EH (cell line): Measurements from ENCODE around the gene NR1H2.
A peak's percentile ranks its signal among the peaks of the same experiment; 100 is the strongest.

Experiments
- DNase-seq: peaks from one replicate; pipeline ENCODE4 v3.0.0-alpha.2; 2015; ENCODE audit warnings: low read depth

NR1H2 gene

DNA sequence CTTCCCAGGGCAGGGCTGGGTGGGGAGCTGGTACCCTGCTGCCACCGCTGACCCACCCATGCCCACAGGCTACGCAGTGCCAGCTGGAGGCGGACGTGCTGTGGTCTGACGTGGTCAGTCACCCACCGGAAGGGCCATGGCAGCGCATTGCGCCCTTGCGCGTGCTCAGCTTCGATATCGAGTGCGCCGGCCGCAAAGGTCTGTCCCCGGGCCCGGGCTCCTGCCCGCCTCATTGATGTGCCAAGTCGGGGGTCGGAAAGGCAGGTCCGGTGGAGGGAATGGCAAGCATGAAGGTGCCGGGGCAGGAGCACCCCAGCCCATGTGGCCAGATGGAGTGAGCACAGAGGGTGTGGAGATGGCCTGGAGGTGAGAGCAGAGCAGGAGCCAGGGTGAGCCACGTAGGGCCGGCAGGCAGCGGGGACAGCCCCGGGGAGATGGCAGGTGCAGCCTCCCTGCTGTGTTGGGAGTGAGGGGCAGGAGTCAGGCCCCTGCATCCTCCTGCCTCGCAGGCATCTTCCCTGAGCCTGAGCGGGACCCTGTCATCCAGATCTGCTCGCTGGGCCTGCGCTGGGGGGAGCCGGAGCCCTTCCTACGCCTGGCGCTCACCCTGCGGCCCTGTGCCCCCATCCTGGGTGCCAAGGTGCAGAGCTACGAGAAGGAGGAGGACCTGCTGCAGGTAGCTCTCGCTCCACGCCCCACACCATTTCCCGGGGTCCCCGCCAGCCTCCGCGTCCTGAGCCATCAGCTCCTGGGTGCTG is 26.5 kb downstream of the NR1H2 start:
- DNase-seq = no peak

- DNase-seq = no peak
Measured at GRCh38 chr19:50406156-50406820, 30.0 kb downstream of the NR1H2 start.

DNA sequence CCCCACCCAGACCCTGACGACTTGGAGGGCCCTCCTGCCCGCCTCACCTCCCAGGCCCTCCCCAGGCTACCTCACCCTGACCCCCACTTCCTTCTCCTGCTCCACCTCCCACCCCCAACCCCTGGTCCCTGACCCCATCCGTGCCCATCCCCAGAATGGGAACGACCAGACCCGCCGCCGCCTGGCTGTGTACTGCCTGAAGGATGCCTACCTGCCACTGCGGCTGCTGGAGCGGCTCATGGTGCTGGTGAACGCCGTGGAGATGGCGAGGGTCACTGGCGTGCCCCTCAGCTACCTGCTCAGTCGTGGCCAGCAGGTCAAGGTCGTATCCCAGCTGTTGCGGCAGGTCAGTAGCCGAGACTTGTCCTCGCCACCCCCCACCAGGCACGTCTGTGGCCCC is 30.6 kb downstream of the NR1H2 start:
- no peak for DNase-seq

DNA sequence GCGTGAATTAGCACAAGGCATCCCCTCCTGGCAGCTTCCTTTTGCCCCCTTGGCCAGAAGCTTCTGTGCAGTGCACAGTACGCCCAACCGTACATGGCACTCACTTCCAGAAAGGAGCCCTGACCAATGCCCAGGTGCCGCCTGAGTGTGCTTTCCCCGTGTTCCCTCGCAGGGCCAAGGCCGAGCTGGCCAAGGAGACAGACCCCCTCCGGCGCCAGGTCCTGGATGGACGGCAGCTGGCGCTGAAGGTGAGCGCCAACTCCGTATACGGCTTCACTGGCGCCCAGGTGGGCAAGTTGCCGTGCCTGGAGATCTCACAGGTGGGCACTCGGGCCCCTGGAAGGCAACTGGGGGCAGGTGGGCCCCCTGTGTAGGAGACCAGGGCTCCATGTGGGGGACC is 33.1 kb downstream of the NR1H2 start:
- no peak for DNase-seq

- DNase-seq = no peak
Measured at GRCh38 chr19:50410109-50410508, 33.9 kb downstream of the NR1H2 start.

DNA sequence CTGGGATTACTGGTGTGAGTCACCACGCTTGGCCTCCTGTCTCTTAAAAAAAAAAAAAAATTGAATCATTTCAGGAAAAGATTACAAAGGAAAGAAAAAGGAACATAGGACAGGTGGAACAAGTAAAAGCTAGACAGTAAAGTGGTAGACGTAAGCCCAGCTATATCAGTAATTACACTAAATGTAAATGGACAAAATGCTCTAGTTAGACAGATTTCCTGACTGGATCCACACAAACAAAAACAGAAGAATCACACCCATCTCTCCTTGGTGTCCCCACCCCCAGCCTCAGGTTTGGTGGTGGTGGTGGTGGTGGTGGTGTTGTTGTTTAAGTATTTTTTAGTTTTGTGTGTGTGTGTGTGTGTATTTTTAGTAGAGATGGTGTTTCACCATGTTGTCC is 36.2 kb downstream of the NR1H2 start:
- DNase-seq = no peak

- no peak for DNase-seq
Measured at GRCh38 chr19:50413096-50413495, 36.8 kb downstream of the NR1H2 start.

DNA sequence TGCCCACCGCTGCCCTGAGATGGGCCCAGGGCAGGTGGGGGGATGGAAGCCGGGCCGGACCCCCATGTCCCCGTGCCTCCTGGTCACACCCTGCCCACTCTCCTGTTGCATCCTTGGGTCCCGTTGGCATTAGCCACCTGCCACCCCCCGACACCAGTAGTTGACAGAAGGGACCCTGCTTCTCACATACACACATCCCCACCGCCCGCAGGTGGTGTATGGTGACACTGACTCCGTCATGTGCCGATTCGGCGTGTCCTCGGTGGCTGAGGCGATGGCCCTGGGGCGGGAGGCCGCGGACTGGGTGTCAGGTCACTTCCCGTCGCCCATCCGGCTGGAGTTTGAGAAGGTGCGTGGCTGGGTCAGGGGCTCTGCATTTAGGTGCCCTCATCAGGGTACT is 37.3 kb downstream of the NR1H2 start:
- no peak for DNase-seq

DNA sequence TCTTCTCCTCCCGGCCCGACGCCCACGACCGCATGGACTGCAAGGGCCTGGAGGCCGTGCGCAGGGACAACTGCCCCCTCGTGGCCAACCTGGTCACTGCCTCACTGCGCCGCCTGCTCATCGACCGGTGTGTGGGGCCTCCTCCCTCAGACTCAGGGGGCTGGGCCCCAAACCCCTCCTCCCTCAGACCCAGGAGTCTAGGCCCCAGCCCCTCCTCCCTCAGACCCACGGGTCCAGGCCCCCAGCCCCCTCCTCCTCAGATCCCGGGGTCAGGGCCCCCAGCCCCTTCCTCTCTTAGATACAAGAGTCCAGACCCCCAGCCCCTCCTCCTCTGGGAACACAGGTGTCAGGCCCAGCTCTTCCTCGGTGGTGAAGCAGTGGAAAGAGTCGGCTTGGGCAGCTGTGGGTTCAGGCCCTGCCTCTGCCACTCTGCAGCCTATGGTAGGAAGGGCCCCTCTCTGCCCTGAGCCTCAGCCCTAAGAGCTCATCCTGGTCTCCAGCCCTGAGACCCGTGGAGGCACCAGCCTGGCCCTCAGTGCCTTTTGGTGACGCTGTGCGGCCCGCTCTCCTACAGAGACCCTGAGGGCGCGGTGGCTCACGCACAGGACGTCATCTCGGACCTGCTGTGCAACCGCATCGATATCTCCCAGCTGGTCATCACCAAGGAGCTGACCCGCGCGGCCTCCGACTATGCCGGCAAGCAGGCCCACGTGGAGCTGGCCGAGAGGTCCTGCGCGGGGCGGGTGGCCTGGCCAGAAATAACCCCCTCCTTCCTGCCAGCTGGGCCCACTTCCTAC is 38.8 kb downstream of the NR1H2 start:
- peak; percentile 52 for DNase-seq

DNA sequence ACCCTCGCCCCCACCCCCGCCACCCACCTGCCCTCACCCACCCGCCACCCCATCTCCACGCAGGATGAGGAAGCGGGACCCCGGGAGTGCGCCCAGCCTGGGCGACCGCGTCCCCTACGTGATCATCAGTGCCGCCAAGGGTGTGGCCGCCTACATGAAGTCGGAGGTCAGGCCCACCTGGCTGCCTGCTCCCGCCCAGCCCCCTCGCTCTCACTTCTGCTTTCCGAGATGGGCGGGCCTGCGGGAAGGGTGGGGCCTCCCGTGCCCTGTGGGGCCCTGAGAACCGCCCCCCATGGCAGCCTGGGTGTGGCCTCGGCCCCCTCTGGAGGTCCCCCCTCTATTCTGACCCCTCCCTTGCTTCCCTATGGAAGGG is 39.4 kb downstream of the NR1H2 start:
- DNase-seq = no peak

- DNase-seq = no peak
Measured at GRCh38 chr19:50416034-50416977, 40.0 kb downstream of the NR1H2 start.

GRCh38 chr19:50417111-50418081 is 41.1 kb downstream of the NR1H2 start:
- no peak for DNase-seq

DNA sequence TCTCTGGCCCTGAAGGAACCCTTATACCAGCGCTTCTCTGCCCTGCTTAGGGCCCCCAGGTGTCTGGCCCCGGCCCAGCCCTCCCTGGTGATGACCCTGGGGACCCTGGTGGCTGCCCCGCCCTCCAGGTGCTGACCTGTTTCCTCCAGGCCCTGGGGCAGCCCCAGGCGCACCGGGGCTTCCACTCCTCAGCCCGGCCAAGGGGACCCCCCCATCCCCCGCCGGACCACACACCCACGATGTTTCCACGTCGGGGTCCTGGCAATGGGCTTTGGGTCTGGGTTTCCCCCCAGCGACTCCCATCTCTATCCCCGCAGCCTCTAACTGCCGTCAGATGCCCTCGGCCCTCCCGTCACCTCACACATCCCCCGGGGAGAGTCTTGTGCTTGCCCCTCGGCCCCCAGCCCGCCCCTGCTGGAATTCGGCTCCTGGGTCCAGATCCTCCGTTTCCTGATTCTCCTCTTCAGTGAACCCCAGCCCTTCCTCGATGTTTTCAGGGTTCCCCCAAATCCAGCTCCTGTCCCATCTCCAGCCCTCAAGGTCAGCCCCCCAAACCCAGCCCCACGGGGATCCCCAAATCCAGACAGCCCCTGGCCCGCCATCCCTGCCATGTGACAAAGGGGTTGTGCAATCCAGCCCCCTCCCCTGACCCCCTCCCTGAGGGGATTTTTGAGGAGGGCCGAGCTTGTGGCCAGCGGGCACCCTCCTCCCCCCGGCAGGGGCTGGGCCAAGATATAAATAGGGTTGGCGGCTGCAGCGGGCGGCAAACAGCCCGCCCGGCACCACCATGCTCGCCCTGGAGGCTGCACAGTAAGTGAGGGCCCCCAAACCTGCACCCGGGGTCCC is 42.1 kb downstream of the NR1H2 start, which contains the start of gene SPIB:
TSS of gene SPIB (plus strand) at position 763 of the 846 bp plus-strand sequence. CDS start at position 788, 25 bp downstream.
- no peak for DNase-seq

- no peak for DNase-seq
Measured at GRCh38 chr19:50419022-50419579, 42.8 kb downstream of the NR1H2 start.

- DNase-seq = no peak
Measured at GRCh38 chr19:50419580-50420035, 43.4 kb downstream of the NR1H2 start.

DNA sequence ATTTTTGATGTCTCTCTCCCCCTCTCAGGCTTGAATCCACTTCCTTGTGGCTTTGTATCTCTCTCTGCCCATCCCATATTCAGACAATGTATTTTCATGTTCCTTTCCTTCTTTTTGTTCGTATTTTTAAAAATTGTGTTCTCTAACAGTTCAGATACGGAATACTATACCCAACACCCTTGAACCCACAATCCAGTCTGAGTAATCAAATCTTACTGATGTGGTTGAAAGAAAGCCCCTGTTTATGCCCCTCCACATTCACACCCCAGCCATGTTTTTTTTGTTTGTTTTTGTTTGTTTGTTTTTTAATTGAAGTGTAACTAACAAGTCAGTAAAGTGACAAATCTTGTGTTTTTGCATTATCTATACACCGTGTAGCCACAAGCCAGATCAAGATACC is 43.9 kb downstream of the NR1H2 start:
- DNase-seq = no peak

DNA sequence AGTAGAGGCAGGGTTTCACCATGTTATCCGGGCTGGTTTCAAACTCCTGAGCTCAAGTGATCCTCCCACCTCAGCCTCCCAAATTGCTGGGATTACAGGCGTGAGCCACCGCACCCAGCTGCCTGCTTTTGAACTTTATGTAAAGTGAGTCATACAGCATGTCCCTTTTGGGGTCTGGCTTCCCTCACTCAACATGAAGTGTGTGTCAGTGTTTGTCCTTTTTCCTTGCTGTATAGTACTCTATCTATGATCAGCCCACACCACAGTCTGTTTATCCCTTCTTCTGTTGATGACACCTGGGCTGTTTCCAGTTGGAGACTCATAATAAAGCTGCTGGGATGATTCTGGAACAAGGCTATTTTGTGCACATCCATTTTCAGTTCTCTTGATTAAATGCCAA is 44.6 kb downstream of the NR1H2 start:
- DNase-seq = no peak

DNA sequence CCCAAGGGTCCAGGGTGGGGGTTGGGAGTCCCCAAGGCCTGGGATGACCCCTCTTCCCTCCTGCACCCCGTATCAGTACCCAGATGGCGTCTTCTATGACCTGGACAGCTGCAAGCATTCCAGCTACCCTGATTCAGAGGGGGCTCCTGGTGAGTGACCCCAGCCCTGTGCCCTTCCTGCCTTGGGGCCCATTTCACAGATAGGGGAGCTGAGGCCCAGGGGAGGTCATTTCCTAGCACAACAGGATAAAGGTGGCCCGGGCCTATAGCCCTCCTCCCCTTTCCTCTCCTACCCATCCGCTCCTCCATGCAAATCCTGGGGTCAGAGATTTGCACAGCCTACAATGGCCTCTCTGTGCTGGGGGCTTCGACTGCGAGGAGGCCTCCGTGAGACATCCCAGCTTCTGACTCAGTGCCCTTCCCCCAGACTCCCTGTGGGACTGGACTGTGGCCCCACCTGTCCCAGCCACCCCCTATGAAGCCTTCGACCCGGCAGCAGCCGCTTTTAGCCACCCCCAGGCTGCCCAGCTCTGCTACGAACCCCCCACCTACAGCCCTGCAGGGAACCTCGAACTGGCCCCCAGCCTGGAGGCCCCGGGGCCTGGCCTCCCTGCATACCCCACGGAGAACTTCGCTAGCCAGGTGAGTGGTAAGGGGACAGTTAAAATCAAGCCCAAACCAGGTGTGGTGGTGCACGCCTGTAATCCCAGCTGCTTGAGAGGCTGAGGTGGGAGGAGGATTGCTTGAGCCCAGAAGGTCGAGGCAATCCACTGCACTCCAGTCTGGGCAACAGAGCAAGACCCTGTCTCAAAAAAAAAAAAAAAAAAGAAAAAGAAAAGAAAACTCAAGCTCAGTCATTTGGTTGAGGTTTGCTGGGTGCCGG is 46.4 kb downstream of the NR1H2 start:
- no peak for DNase-seq
